Fibroblast of lung (primary cell): ENCODE results near the gene HPX. TPM values are rescaled to one million over a fixed set of nuclear protein-coding genes. Genes with fewer than 3 reads are reported as not detected.

Experiments
- DNase-seq, 2 donors: peaks; one replicate each; pipeline versions ENCODE4 v3.0.0 to v3.0.0-alpha.2; 2010; ENCODE audit warnings: low read depth in 2 of 2
- H2AFZ ChIP-seq: 2 replicates; pipeline ENCODE4 v1.5.1; 2012; ENCODE audit warnings: low read length, control low read depth, inconsistent platforms
- H3K27ac ChIP-seq: 2 replicates; pipeline ENCODE4 v1.5.1; 2011; ENCODE audit warnings: low read length, control low read depth; ENCODE audit not compliant: insufficient read depth
- H3K27me3 ChIP-seq: 2 replicates; pipeline ENCODE4 v1.5.1; 2011; ENCODE audit warnings: mild to moderate bottlenecking, low read length; ENCODE audit not compliant: control insufficient read depth, insufficient read depth
- H3K36me3 ChIP-seq: 2 replicates; pipeline ENCODE4 v1.5.1; 2011; ENCODE audit warnings: low read length; ENCODE audit not compliant: control insufficient read depth, insufficient read depth
- H3K4me1 ChIP-seq: 2 replicates; pipeline ENCODE4 v1.5.1; 2011; ENCODE audit warnings: low read length; ENCODE audit not compliant: control insufficient read depth, insufficient read depth; ENCODE audit errors: extremely low read depth
- H3K4me2 ChIP-seq: 2 replicates; pipeline ENCODE4 v1.5.1; 2011; ENCODE audit warnings: low read length, control low read depth; ENCODE audit not compliant: insufficient read depth; ENCODE audit errors: extremely low read depth
- H3K4me3 ChIP-seq, 4 experiments: fragments of 200-600 bp in 1 of 4; sonication (generic) in 1 of 4; replicated peaks in 1 of 4; 2 replicates each; pipeline ENCODE4 v1.5.1; 2011 to 2016; ENCODE audit warnings: low read length in 4 of 4, low read depth in 3 of 4, mild to moderate bottlenecking in 3 of 4, control low read depth in 2 of 4, inconsistent platforms in 1 of 4, mixed read lengths in 1 of 4; ENCODE audit not compliant: insufficient read depth in 1 of 4; ENCODE audit errors: control extremely low read depth in 1 of 4
- H3K79me2 ChIP-seq: 2 replicates; pipeline ENCODE4 v1.5.1; 2012; ENCODE audit warnings: mild to moderate bottlenecking, low read length, inconsistent platforms; ENCODE audit not compliant: control insufficient read depth, insufficient read depth
- H3K9ac ChIP-seq: 2 replicates; pipeline ENCODE4 v1.5.1; 2011; ENCODE audit warnings: mild to moderate bottlenecking, low read length, control low read depth; ENCODE audit not compliant: insufficient read depth
- H3K9me3 ChIP-seq: 2 replicates; pipeline ENCODE4 v1.5.1; 2012; ENCODE audit warnings: low read depth, low read length; ENCODE audit not compliant: control insufficient read depth, insufficient read depth
- H4K20me1 ChIP-seq: 2 replicates; pipeline ENCODE4 v1.5.1; 2011; ENCODE audit warnings: low read length; ENCODE audit not compliant: control insufficient read depth, insufficient read depth; ENCODE audit errors: extremely low read depth
- CTCF ChIP-seq, 2 donors: IDR thresholded peaks in 1 of 2; conservative IDR thresholded peaks in 1 of 2; 1 replicate in 1 of 2; 2 replicates in 1 of 2; pipeline ENCODE4 v1.5.1; 2011 to 2012; ENCODE audit warnings: low read length in 2 of 2, control low read depth in 1 of 2, inconsistent platforms in 1 of 2, low read depth in 1 of 2, mild to moderate bottlenecking in 1 of 2
- EZH2 ChIP-seq: IDR thresholded peaks from 2 replicates; pipeline ENCODE4 v1.5.1; 2012; ENCODE audit warnings: low read length, control low read depth, mild to moderate bottlenecking; ENCODE audit errors: missing control alignments
- polyA plus RNA-seq, 2 donors: library from polyadenylated mRNA; depleted of rRNA in 1 of 2; stranded (reverse) in 1 of 2; unstranded in 1 of 2; fragments of >200 nt; gene quantifications; 2 replicates each; pipeline ENCODE4 v1.2.1, GENCODE V29; 2011 to 2012; ENCODE audit warnings: missing spikeins in 1 of 2
- total RNA-seq: library from RNA; depleted of rRNA; stranded (reverse); fragments of >200 nt; gene quantifications from 2 replicates; pipeline ENCODE4 v1.2.1, GENCODE V29; 2014

The HPX gene
- total and polyA plus RNA-seq, 2 donors (not counting 1 experiment from before 2014, with no cell fraction given), result 0.18 to 0.83 TPM

GRCh38 chr11:6476571-6476970, 35.8 kb upstream of the HPX start:
- Histone ChIP-seq H3K27ac (no peak overlapping the region), H3K9me3 (no peaks in the 10 kb centered on the region), H3K4me2 (no peak overlapping the region), H3K27me3 (no peaks in the 10 kb centered on the region), H3K79me2 (peaks cover 34% of the 10 kb centered on the region), H3K36me3 (peaks cover 12% of the 10 kb centered on the region), H3K4me3 (no peak overlapping the region), H3K9ac (no peak overlapping the region), H3K4me1 (peaks cover 15% of the 10 kb centered on the region), H2AFZ (no peak overlapping the region), H4K20me1 (no peaks in the 10 kb centered on the region)
- no peak for DNase-seq
- no peak for TF ChIP-seq CTCF (conservative IDR thresholded peaks at IDR 0.05 in 1 of 2, IDR thresholded peaks at IDR 0.05 in 1 of 2; ENCODE audit: low read depth in 1 of 2, low read length in 2 of 2)
- TF ChIP-seq EZH2, result no peak

GRCh38 chr11:6475936-6476335, 35.1 kb upstream of the HPX start:
- Histone ChIP-seq H3K4me2 (no peak overlapping the region), H3K9me3 (no peaks in the 10 kb centered on the region), H3K27ac (no peak overlapping the region), H2AFZ (no peak overlapping the region), H3K9ac (no peak overlapping the region), H4K20me1 (no peaks in the 10 kb centered on the region), H3K36me3 (peaks cover 12% of the 10 kb centered on the region), H3K4me3 (no peak overlapping the region), H3K27me3 (no peaks in the 10 kb centered on the region), H3K79me2 (peaks cover 30% of the 10 kb centered on the region), H3K4me1 (peaks cover 15% of the 10 kb centered on the region)
- DNase-seq, result no peak
- TF ChIP-seq CTCF (conservative IDR thresholded peaks at IDR 0.05 in 1 of 2, IDR thresholded peaks at IDR 0.05 in 1 of 2; ENCODE audit: low read depth in 1 of 2, low read length in 2 of 2) (no peak), EZH2 (no peak)

- peaks cover 12% of the 10 kb centered on the region for H3K36me3 ChIP-seq
- no peaks in the 10 kb centered on the region for H3K27me3 ChIP-seq
- H3K27ac ChIP-seq, result peak overlapping the region; percentile 86
- peaks cover 20% of the 10 kb centered on the region for H3K79me2 ChIP-seq
- H3K4me1 ChIP-seq, result peaks cover 13% of the 10 kb centered on the region
- peak overlapping the region in 3 of 4 experiments; percentile 48 to 68 (median 67) for H3K4me3 ChIP-seq
- no peaks in the 10 kb centered on the region for H3K9me3 ChIP-seq
- DNase-seq, result no peak
- TF ChIP-seq EZH2 (no peak), CTCF (conservative IDR thresholded peaks at IDR 0.05 in 1 of 2, IDR thresholded peaks at IDR 0.05 in 1 of 2; ENCODE audit: low read depth in 1 of 2, low read length in 2 of 2) (no peak)
- peak overlapping the region; percentile 90 for H3K4me2 ChIP-seq
- no peaks in the 10 kb centered on the region for H4K20me1 ChIP-seq
- H2AFZ ChIP-seq, result no peak overlapping the region
- no peak overlapping the region for H3K9ac ChIP-seq
Measured at GRCh38 chr11:6474806-6475500, 34.2 kb upstream of the HPX start.
